IMR-90 (cell line): Measurements from ENCODE around the gene AGO3. TPM values are rescaled to one million over a fixed set of nuclear protein-coding genes. Genes with fewer than 3 reads are reported as not detected.

Experiments used
- ATAC-seq: fragments of 200-7000 bp; cut with Tn5 transposase; 2 replicates; pipeline ENCODE4 v1.9.1; 2020; ENCODE audit warnings: low read depth, mild to moderate bottlenecking, moderate library complexity
- BruUV-seq: library from RNA; stranded (reverse); fragments of 400-500 nt; replicated peaks from 2 replicates; lab custom pipeline; 2021; lab: Mats Ljungman, UMichigan
- CTCF ChIA-PET: fragments of 300-600 bp; formaldehyde crosslinking; extraction: SDS; loops from one replicate; lab custom pipeline; 2021; ENCODE audit warnings: antibody characterized with exemption; lab: Yijun Ruan, JAX
- POLR2A ChIA-PET: fragments of 300-600 bp; sonication (Branson Sonifier 250); formaldehyde crosslinking; loops from one replicate; lab custom pipeline; 2022; ENCODE audit warnings: antibody characterized with exemption; ENCODE audit not compliant: unreplicated experiment; lab: Charles Lee
- DNase-seq: peaks from one replicate; pipeline ENCODE4 v3.0.0; 2013
- H2AFZ ChIP-seq: replicated peaks from 2 replicates; pipeline ENCODE3; 2013; ENCODE audit warnings: low read length, mild to moderate bottlenecking; ENCODE audit not compliant: poor library complexity
- H2AK5ac ChIP-seq: 2 replicates; pipeline ENCODE4 v1.6.1; 2013; ENCODE audit warnings: low read depth, low read length, inconsistent platforms
- H2AK9ac ChIP-seq: replicated peaks from 2 replicates; pipeline ENCODE3; 2013; ENCODE audit warnings: mild to moderate bottlenecking, low read depth, low read length, moderate library complexity; ENCODE audit not compliant: poor library complexity
- H2BK120ac ChIP-seq: 2 replicates; pipeline ENCODE4 v1.6.1; 2013; ENCODE audit warnings: low read depth, low read length, inconsistent platforms
- H2BK15ac ChIP-seq: 3 replicates; pipeline ENCODE4 v1.6.1; 2013; ENCODE audit warnings: low read depth, low read length, inconsistent platforms
- H2BK20ac ChIP-seq: 2 replicates; pipeline ENCODE4 v1.6.1; 2013; ENCODE audit warnings: low read depth, mild to moderate bottlenecking, inconsistent platforms, low read length, moderate library complexity
- H2BK5ac ChIP-seq: 2 replicates; pipeline ENCODE4 v1.6.1; 2013; ENCODE audit warnings: mild to moderate bottlenecking, low read depth, low read length, inconsistent platforms; ENCODE audit not compliant: poor library complexity, severe bottlenecking
- H3K14ac ChIP-seq: replicated peaks from 2 replicates; pipeline ENCODE4 v1.6.1; 2013; ENCODE audit warnings: low read depth, low read length, inconsistent platforms
- H3K18ac ChIP-seq: 2 replicates; pipeline ENCODE4 v1.6.1; 2013; ENCODE audit warnings: low read depth, low read length, control low read depth
- H3K23ac ChIP-seq: 2 replicates; pipeline ENCODE4 v1.6.1; 2013; ENCODE audit warnings: low read depth, low read length, inconsistent platforms
- H3K27ac ChIP-seq: 2 replicates; pipeline ENCODE4 v1.5.1; 2013; ENCODE audit warnings: mild to moderate bottlenecking, control low read depth, low read length; ENCODE audit not compliant: insufficient read depth
- H3K27me3 ChIP-seq: 2 replicates; pipeline ENCODE4 v1.6.1; 2013; ENCODE audit warnings: low read length; ENCODE audit not compliant: control insufficient read depth, insufficient read depth
- H3K36me3 ChIP-seq: 2 replicates; pipeline ENCODE4 v1.6.1; 2013; ENCODE audit warnings: low read length, mixed read lengths; ENCODE audit not compliant: control insufficient read depth, insufficient read depth
- H3K4ac ChIP-seq: 2 replicates; pipeline ENCODE4 v1.6.1; 2013; ENCODE audit warnings: low read depth, low read length, inconsistent platforms
- H3K4me1 ChIP-seq: 2 replicates; pipeline ENCODE4 v1.6.1; 2013; ENCODE audit warnings: low read length, mixed read lengths; ENCODE audit not compliant: control insufficient read depth, insufficient read depth
- H3K4me2 ChIP-seq: 2 replicates; pipeline ENCODE4 v1.6.1; 2013; ENCODE audit warnings: low read depth, mild to moderate bottlenecking, control low read depth, low read length, moderate library complexity
- H3K4me3 ChIP-seq: 2 replicates; pipeline ENCODE4 v1.5.1; 2013; ENCODE audit warnings: low read depth, mild to moderate bottlenecking, control low read depth, low read length, moderate library complexity; ENCODE audit not compliant: insufficient read depth
- H3K56ac ChIP-seq: 2 replicates; pipeline ENCODE4 v1.6.1; 2013; ENCODE audit warnings: low read length, inconsistent platforms; ENCODE audit not compliant: insufficient read depth; ENCODE audit errors: extremely low read depth
- H3K79me1 ChIP-seq, 2 experiments: 2 replicates each; pipeline ENCODE4 v1.6.1; 2013; ENCODE audit warnings: low read length in 2 of 2, inconsistent platforms in 1 of 2, low read depth in 1 of 2
- H3K9ac ChIP-seq: 2 replicates; pipeline ENCODE4 v1.6.1; 2013; ENCODE audit warnings: low read depth, low read length, control low read depth
- H3K9me1 ChIP-seq: 2 replicates; pipeline ENCODE4 v1.6.1; 2013; ENCODE audit warnings: low read length, inconsistent platforms; ENCODE audit not compliant: insufficient read depth
- H3K9me3 ChIP-seq: 2 replicates; pipeline ENCODE4 v1.6.1; 2013; ENCODE audit warnings: low read length; ENCODE audit not compliant: control insufficient read depth, insufficient read depth
- H4K20me1 ChIP-seq: 2 replicates; pipeline ENCODE4 v1.6.1; 2013; ENCODE audit warnings: low read length, inconsistent platforms; ENCODE audit not compliant: insufficient read depth
- H4K5ac ChIP-seq: 2 replicates; pipeline ENCODE4 v1.6.1; 2013; ENCODE audit warnings: mild to moderate bottlenecking, low read depth, low read length, control low read depth
- H4K8ac ChIP-seq, 2 experiments: 2 replicates each; pipeline ENCODE4 v1.6.1; 2013; ENCODE audit warnings: low read depth in 2 of 2, low read length in 2 of 2, control low read depth in 1 of 2, inconsistent platforms in 1 of 2
- H4K91ac ChIP-seq: 2 replicates; pipeline ENCODE4 v1.6.1; 2013; ENCODE audit warnings: low read depth, low read length, inconsistent platforms; ENCODE audit not compliant: insufficient read depth
- BHLHE40 ChIP-seq: fragments of 150-350 bp; IDR thresholded peaks from 2 replicates; pipeline ENCODE4 v1.6.1; 2016; ENCODE audit warnings: mild to moderate bottlenecking, low read depth, low read length
- CEBPB ChIP-seq: IDR thresholded peaks from 2 replicates; pipeline ENCODE4 v1.6.1; 2012; ENCODE audit warnings: low read depth, low read length, improper control_type of control experiment
- CHD1 ChIP-seq: IDR thresholded peaks from 2 replicates; pipeline ENCODE4 v1.6.1; 2012; ENCODE audit warnings: low read depth, low read length, improper control_type of control experiment
- CTCF ChIP-seq: conservative IDR thresholded peaks from 2 replicates; pipeline ENCODE4 v1.5.1; 2012; ENCODE audit warnings: mild to moderate bottlenecking, low read depth, low read length, improper control_type of control experiment
- ELK1 ChIP-seq: fragments of 150-350 bp; IDR thresholded peaks from 2 replicates; pipeline ENCODE4 v1.6.1; 2016; ENCODE audit warnings: low read depth, mild to moderate bottlenecking, low read length, moderate library complexity, borderline replicate concordance
- FOS ChIP-seq: fragments of 150-350 bp; IDR thresholded peaks from 2 replicates; pipeline ENCODE4 v1.6.1; 2016; ENCODE audit warnings: low read depth, low read length
- MAFK ChIP-seq: IDR thresholded peaks from 2 replicates; pipeline ENCODE4 v1.6.1; 2012; ENCODE audit warnings: low read depth, low read length, improper control_type of control experiment
- MAZ ChIP-seq: IDR thresholded peaks from 2 replicates; pipeline ENCODE4 v1.6.1; 2012; ENCODE audit warnings: low read depth, mild to moderate bottlenecking, low read length, improper control_type of control experiment, moderate library complexity, borderline replicate concordance
- MXI1 ChIP-seq: IDR thresholded peaks from 2 replicates; pipeline ENCODE4 v1.6.1; 2012; ENCODE audit warnings: low read depth, mild to moderate bottlenecking, low read length, moderate library complexity, borderline replicate concordance
- POLR2A ChIP-seq: IDR thresholded peaks from 2 replicates; pipeline ENCODE4 v1.6.1; 2012; ENCODE audit warnings: mild to moderate bottlenecking, low read depth, low read length
- RAD21 ChIP-seq: IDR thresholded peaks from 2 replicates; pipeline ENCODE4 v1.6.1; 2012; ENCODE audit warnings: low read length, improper control_type of control experiment
- RCOR1 ChIP-seq: IDR thresholded peaks from 2 replicates; pipeline ENCODE4 v1.6.1; 2012; ENCODE audit warnings: mild to moderate bottlenecking, low read length, improper control_type of control experiment; ENCODE audit not compliant: insufficient replicate concordance
- RFX5 ChIP-seq: IDR thresholded peaks from 2 replicates; pipeline ENCODE4 v1.8.0; 2012; ENCODE audit warnings: low read depth, mild to moderate bottlenecking, low read length, moderate library complexity
- SMC3 ChIP-seq: fragments of 150-350 bp; IDR thresholded peaks from 2 replicates; pipeline ENCODE4 v1.6.1; 2016; ENCODE audit warnings: low read depth, mild to moderate bottlenecking, antibody characterized with exemption, low read length, moderate library complexity
- WGBS, 2 experiments: methylation state at CpG; one replicate each; pipeline versions ENCODE4 v1.1.5 to v1.1.7; 2013; ENCODE audit warnings: missing lambda C conversion rate in 2 of 2; ENCODE audit not compliant: insufficient read length in 1 of 2; ENCODE audit errors: extremely low coverage in 2 of 2; 5-methylcytosine and 5-hydroxymethylcytosine counted together
- dilution Hi-C: fragments of 300-500 bp; cut with HindIII; formaldehyde crosslinking; loops from one replicate; pipeline ENCODE4 v1.14.3; 2018; ENCODE audit warnings: low sequenced_read_pairs; ENCODE audit not compliant: unreplicated experiment
- in situ Hi-C: fragments of 300-500 bp; cut with MboI; formaldehyde crosslinking; loops from 3 replicates; pipeline ENCODE4 v1.14.3; 2019; ENCODE audit warnings: low sequenced_read_pairs, inconsistent platforms, mixed read lengths
- intact Hi-C: fragments of 100-400 bp; cut with micrococcal nuclease; formaldehyde crosslinking; loops from 2 replicates; pipeline ENCODE4 v1.10.0; 2022
- polyA plus RNA-seq, 3 experiments: library from polyadenylated mRNA; depleted of rRNA; stranded (reverse); fragments of >200 nt; gene quantifications; 2 replicates each; pipeline ENCODE4 v1.2.3, GENCODE V29; 2012; ENCODE audit warnings: low replicate concordance in 1 of 3
- total RNA-seq: library from RNA; depleted of rRNA; stranded (reverse); fragments of >200 nt; gene quantifications from 2 replicates; pipeline ENCODE4 v1.2.3, GENCODE V29; 2012

AGO3 gene
- total and polyA plus RNA-seq, 2 of the 4 experiments (the other 2 are of a cell fraction) = 8.9 to 25.6 TPM

- no peak overlapping the region for H2BK20ac ChIP-seq
- TF ChIP-seq MAZ (no peak), SMC3 (no peak), ELK1 (no peak), CHD1 (no peak), MAFK (no peak), RAD21 (no peak), CTCF (no peak), CEBPB (no peak), BHLHE40 (no peak), FOS (no peak), POLR2A (no peak), RFX5 (no peak), RCOR1 (no peak), MXI1 (no peak)
Measured at GRCh38 chr1:35929730-35930592, 944 bp upstream of the AGO3 start.

More at GRCh38 chr1:35929730-35930592, 944 bp upstream of the AGO3 start:
- Histone ChIP-seq H3K4me2 (peak overlapping the region; percentile 79), H2AFZ (peak overlapping the region; percentile 84), H3K36me3 (no peaks in the 10 kb centered on the region), H3K56ac (peak overlapping the region; percentile 71), H3K23ac (peak overlapping the region; percentile 39; the same call in 1 of the 2 replicates), H4K8ac (peak overlapping the region; percentile 79 to 83), H3K4me1 (peaks cover 3% of the 10 kb centered on the region), H3K18ac (no peak overlapping the region), H2BK5ac (peak overlapping the region; percentile 88), H4K91ac (peak overlapping the region; percentile 2; the same call in 1 of the 2 replicates), H3K4ac (peak overlapping the region; percentile 84), H3K14ac (peak overlapping the region; percentile 81), H3K79me1 (peaks cover 4 to 34% of the 10 kb centered on the region in 2 experiments; a peak in 3 of 4 replicates), H3K27ac (peak overlapping the region; percentile 88), H4K20me1 (no peaks in the 10 kb centered on the region), H2AK9ac (peak overlapping the region; percentile 38), H2BK15ac (no peak overlapping the region), H3K27me3 (no peaks in the 10 kb centered on the region), H2AK5ac (no peak overlapping the region), H2BK120ac (no peak overlapping the region), H3K9me3 (no peaks in the 10 kb centered on the region), H3K9ac (peak overlapping the region; percentile 84), H3K4me3 (peak overlapping the region; percentile 92), H4K5ac (peak overlapping the region; percentile 65), H3K9me1 (peaks cover 3% of the 10 kb centered on the region; the same call in 1 of the 2 replicates)
- no TSS peak for BruUV-seq
- ChIA-PET CTCF (no interaction called here), POLR2A (no interaction called here)
- intact Hi-C loops (loop anchor here (10.0 kb wide), 1 partner anchor 155 kb away; the partner anchor contains the start of genes ADPRS and TEKT2), in situ Hi-C loops (no loop called here), dilution Hi-C loops (no loop called here)
- 0% methylated on average over 5 of the region's 15 CpGs; no CpG with 5 or more reads in 1 of the 2 experiments for WGBS, 2 experiments
- peak; percentile 42 for DNase-seq
- peak; percentile 18 for ATAC-seq
